ENCODE data around the gene MYH8. TPM values are rescaled to one million over a fixed set of nuclear protein-coding genes. Genes with fewer than 3 reads are reported as not detected.

MYH8 gene
- total and polyA plus RNA-seq, 4 donors = 0.14 TPM; not detected in 3

DNA sequence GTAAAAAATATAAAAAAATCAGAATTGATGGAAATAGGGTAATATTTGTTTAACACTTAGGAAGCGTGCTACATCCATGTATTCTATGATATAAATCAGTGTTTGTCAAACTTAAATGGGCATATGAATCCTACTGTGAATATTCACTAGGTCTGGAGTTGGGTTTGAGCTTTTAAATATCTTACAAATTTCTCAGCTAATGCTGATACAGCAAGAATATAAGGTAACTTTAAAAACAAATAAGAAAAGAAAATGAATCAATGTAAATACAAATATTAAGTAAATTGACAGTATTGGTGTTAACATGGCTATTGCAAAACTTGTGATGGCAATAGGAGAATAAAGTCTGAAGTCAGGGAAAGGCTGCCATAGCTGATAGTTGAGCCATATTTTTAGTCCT, 52.5 kb downstream of the MYH8 start:
- 71% methylated on average over 1 of the region's 1 CpG for WGBS
- H3K36me3 ChIP-seq (ENCODE audit: control insufficient read depth in 4 of 4, insufficient read depth in 3 of 4, low read depth in 1 of 4, low read length in 3 of 4) = no peaks in the 10 kb centered on the region
- H3K9ac ChIP-seq (ENCODE audit: low read depth in 1 of 2, low read length in 2 of 2) = no peak overlapping the region
- no peak for TF ChIP-seq GABPA (IDR thresholded peaks at IDR 0.05 in 1 of 2, conservative IDR thresholded peaks at IDR 0.05 in 1 of 2)
- no peak for TF ChIP-seq JUND (IDR thresholded peaks at IDR 0.05)
- TF ChIP-seq FOXA1 (IDR thresholded peaks at IDR 0.05) = no peak
- TF ChIP-seq TAF1 (conservative IDR thresholded peaks at IDR 0.05) = no peak
- TF ChIP-seq EGR1 (IDR thresholded peaks at IDR 0.05; ENCODE audit: low read depth in 2 of 2) = no peak
- TF ChIP-seq, protein P1, sequence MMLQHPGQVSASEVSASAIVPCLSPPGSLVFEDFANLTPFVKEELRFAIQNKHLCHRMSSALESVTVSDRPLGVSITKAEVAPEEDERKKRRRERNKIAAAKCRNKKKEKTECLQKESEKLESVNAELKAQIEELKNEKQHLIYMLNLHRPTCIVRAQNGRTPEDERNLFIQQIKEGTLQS (IDR thresholded peaks at IDR 0.05) = no peak
- TF ChIP-seq, protein P2, sequence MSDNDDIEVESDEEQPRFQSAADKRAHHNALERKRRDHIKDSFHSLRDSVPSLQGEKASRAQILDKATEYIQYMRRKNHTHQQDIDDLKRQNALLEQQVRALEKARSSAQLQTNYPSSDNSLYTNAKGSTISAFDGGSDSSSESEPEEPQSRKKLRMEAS (IDR thresholded peaks at IDR 0.05) = no peak
- no peak for TF ChIP-seq HNF4A (conservative IDR thresholded peaks at IDR 0.05)
- TF ChIP-seq RXRA (IDR thresholded peaks at IDR 0.05) = no peak
- TF ChIP-seq, protein P3, sequence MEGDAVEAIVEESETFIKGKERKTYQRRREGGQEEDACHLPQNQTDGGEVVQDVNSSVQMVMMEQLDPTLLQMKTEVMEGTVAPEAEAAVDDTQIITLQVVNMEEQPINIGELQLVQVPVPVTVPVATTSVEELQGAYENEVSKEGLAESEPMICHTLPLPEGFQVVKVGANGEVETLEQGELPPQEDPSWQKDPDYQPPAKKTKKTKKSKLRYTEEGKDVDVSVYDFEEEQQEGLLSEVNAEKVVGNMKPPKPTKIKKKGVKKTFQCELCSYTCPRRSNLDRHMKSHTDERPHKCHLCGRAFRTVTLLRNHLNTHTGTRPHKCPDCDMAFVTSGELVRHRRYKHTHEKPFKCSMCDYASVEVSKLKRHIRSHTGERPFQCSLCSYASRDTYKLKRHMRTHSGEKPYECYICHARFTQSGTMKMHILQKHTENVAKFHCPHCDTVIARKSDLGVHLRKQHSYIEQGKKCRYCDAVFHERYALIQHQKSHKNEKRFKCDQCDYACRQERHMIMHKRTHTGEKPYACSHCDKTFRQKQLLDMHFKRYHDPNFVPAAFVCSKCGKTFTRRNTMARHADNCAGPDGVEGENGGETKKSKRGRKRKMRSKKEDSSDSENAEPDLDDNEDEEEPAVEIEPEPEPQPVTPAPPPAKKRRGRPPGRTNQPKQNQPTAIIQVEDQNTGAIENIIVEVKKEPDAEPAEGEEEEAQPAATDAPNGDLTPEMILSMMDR (IDR thresholded peaks at IDR 0.05; ENCODE audit: low read depth, low read length, missing input control) = no peak
- no peak for TF ChIP-seq YY1 (IDR thresholded peaks at IDR 0.05)
- TF ChIP-seq HNF4G (IDR thresholded peaks at IDR 0.05) = no peak
- no peak for TF ChIP-seq NR2F2 (IDR thresholded peaks at IDR 0.05)
- TF ChIP-seq, protein P4, sequence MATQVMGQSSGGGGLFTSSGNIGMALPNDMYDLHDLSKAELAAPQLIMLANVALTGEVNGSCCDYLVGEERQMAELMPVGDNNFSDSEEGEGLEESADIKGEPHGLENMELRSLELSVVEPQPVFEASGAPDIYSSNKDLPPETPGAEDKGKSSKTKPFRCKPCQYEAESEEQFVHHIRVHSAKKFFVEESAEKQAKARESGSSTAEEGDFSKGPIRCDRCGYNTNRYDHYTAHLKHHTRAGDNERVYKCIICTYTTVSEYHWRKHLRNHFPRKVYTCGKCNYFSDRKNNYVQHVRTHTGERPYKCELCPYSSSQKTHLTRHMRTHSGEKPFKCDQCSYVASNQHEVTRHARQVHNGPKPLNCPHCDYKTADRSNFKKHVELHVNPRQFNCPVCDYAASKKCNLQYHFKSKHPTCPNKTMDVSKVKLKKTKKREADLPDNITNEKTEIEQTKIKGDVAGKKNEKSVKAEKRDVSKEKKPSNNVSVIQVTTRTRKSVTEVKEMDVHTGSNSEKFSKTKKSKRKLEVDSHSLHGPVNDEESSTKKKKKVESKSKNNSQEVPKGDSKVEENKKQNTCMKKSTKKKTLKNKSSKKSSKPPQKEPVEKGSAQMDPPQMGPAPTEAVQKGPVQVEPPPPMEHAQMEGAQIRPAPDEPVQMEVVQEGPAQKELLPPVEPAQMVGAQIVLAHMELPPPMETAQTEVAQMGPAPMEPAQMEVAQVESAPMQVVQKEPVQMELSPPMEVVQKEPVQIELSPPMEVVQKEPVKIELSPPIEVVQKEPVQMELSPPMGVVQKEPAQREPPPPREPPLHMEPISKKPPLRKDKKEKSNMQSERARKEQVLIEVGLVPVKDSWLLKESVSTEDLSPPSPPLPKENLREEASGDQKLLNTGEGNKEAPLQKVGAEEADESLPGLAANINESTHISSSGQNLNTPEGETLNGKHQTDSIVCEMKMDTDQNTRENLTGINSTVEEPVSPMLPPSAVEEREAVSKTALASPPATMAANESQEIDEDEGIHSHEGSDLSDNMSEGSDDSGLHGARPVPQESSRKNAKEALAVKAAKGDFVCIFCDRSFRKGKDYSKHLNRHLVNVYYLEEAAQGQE (IDR thresholded peaks at IDR 0.05) = no peak
- no peak for TF ChIP-seq FOXA2 (IDR thresholded peaks at IDR 0.05)
- TF ChIP-seq, protein P5, sequence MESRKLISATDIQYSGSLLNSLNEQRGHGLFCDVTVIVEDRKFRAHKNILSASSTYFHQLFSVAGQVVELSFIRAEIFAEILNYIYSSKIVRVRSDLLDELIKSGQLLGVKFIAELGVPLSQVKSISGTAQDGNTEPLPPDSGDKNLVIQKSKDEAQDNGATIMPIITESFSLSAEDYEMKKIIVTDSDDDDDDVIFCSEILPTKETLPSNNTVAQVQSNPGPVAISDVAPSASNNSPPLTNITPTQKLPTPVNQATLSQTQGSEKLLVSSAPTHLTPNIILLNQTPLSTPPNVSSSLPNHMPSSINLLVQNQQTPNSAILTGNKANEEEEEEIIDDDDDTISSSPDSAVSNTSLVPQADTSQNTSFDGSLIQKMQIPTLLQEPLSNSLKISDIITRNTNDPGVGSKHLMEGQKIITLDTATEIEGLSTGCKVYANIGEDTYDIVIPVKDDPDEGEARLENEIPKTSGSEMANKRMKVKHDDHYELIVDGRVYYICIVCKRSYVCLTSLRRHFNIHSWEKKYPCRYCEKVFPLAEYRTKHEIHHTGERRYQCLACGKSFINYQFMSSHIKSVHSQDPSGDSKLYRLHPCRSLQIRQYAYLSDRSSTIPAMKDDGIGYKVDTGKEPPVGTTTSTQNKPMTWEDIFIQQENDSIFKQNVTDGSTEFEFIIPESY (IDR thresholded peaks at IDR 0.05) = no peak
- no peak for TF ChIP-seq SP1 (IDR thresholded peaks at IDR 0.05)
- TF ChIP-seq RAD21 (IDR thresholded peaks at IDR 0.05) = no peak
- DNase-seq (ENCODE audit: low spot score) = no peak
- H3K9me3 ChIP-seq (ENCODE audit: control insufficient read depth in 4 of 4, low read length in 3 of 4) = no peaks in the 10 kb centered on the region
- no peak overlapping the region for H3K4me3 ChIP-seq (ENCODE audit: low read depth in 1 of 3, low read length in 3 of 3)
- no peak overlapping the region for H3K27ac ChIP-seq (ENCODE audit: low read depth in 1 of 2, low read length in 2 of 2)
- peaks cover 0 to 2% (median under 1%) of the 10 kb centered on the region in 4 donors for H3K27me3 ChIP-seq (ENCODE audit: control insufficient read depth in 4 of 4, insufficient read depth in 4 of 4, low read length in 3 of 4)
- no peaks in the 10 kb centered on the region for H3K4me1 ChIP-seq (ENCODE audit: control insufficient read depth in 4 of 4, insufficient read depth in 4 of 4, low read length in 3 of 4)
